ENCODE data around the gene ZNF44. TPM values are rescaled to one million over a fixed set of nuclear protein-coding genes. Genes with fewer than 3 reads are reported as not detected.

The ZNF44 gene
- total and polyA plus RNA-seq, 2 of the 13 experiments (the other 11 are each of a cell fraction or from before 2014, with no cell fraction given): 6.9 to 15.7 TPM

DNA sequence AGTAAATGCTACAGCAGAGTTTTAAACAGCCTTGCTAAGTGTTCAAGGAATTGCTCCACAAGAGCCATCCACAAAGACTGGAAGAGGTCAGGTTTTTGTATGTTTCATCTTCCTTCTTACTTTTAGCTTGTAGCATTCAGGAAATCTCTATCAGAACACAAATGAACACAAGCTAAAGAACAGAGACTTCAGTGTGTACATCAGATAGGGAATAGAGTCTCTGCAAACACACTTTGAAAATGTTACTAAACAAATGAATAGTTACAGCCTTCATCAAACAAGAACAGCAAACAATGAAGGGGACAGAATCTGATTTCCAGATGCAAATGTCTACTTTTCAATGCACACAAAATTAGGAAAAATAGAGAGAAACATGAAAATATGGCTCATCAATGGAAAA, 31.0 kb upstream of the ZNF44 start (continued):
- TF ChIP-seq, protein P1, sequence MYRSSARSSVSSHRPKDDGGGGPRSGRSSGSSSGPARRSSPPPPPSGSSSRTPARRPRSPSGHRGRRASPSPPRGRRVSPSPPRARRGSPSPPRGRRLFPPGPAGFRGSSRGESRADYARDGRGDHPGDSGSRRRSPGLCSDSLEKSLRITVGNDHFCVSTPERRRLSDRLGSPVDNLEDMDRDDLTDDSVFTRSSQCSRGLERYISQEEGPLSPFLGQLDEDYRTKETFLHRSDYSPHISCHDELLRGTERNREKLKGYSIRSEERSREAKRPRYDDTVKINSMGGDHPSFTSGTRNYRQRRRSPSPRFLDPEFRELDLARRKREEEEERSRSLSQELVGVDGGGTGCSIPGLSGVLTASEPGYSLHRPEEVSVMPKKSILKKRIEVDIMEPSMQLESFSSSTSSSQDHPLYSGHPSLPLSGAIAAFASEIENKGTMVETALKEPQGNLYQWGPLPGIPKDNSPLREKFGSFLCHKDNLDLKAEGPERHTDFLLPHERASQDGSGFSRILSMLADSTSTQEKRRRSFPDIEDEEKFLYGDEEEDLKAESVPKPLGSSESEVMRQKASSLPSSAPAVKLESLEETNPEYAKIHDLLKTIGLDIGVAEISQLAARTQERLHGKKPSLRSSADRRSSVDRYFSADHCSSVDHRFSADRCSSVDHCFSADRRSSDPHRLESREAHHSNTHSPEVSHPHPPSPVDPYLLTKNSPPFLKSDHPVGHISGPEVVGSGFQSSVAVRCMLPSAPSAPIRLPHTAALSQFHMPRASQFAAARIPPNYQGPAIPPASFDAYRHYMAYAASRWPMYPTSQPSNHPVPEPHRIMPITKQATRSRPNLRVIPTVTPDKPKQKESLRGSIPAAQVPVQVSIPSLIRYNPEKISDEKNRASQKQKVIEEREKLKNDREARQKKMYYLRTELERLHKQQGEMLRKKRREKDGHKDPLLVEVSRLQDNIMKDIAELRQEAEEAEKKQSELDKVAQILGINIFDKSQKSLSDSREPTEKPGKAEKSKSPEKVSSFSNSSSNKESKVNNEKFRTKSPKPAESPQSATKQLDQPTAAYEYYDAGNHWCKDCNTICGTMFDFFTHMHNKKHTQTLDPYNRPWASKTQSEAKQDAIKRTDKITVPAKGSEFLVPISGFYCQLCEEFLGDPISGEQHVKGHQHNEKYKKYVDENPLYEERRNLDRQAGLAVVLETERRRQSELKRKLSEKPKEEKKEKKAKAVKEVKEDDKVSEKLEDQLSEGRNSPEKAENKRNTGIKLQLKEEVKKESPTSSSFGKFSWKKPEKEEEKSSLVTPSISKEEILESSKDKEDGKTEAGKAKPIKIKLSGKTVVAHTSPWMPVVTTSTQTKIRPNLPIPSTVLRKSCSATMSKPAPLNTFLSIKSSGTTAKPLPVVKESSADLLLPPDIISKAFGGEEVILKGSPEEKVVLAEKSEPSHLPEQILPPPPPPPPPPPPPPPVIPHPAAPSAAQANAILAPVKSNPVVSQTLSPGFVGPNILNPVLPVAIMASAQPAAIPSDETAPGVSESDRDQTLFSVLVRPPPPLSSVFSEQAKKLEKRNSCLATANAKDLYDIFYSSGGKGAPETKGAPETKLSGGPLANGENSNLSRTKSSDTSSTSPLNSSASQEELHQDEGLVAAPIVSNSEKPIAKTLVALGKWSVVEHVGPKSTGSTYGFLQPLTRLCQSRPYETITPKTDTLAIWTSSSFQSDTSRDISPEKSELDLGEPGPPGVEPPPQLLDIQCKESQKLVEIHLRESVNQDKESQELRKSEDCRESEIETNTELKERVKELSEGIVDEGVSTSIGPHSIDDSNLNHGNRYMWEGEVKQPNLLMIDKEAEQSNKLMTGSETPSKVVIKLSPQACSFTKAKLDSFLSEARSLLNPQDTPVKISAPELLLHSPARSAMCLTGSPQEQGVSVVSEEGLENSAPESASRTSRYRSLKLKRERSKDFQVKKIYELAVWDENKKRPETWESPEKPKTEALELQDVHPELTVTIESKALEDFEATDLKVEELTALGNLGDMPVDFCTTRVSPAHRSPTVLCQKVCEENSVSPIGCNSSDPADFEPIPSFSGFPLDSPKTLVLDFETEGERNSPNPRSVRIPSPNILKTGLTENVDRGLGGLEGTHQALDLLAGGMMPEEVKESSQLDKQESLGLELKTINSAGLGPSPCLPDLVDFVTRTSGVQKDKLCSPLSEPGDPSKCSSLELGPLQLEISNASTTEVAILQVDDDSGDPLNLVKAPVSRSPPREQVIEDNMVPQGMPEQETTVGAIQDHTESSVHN (CRISPR knock-in tag; IDR thresholded peaks at IDR 0.05): no peak
- peak; percentile 54; the same call in 1 of the 2 replicates for TF ChIP-seq NR2F2 (IDR thresholded peaks at IDR 0.05; ENCODE audit: borderline replicate concordance, low read depth)
- TF ChIP-seq DPF2 (CRISPR knock-in tag; IDR thresholded peaks at IDR 0.05; ENCODE audit: borderline replicate concordance, low read depth): peak; percentile 66; the same call in 1 of the 2 replicates
- TF ChIP-seq, protein P2, sequence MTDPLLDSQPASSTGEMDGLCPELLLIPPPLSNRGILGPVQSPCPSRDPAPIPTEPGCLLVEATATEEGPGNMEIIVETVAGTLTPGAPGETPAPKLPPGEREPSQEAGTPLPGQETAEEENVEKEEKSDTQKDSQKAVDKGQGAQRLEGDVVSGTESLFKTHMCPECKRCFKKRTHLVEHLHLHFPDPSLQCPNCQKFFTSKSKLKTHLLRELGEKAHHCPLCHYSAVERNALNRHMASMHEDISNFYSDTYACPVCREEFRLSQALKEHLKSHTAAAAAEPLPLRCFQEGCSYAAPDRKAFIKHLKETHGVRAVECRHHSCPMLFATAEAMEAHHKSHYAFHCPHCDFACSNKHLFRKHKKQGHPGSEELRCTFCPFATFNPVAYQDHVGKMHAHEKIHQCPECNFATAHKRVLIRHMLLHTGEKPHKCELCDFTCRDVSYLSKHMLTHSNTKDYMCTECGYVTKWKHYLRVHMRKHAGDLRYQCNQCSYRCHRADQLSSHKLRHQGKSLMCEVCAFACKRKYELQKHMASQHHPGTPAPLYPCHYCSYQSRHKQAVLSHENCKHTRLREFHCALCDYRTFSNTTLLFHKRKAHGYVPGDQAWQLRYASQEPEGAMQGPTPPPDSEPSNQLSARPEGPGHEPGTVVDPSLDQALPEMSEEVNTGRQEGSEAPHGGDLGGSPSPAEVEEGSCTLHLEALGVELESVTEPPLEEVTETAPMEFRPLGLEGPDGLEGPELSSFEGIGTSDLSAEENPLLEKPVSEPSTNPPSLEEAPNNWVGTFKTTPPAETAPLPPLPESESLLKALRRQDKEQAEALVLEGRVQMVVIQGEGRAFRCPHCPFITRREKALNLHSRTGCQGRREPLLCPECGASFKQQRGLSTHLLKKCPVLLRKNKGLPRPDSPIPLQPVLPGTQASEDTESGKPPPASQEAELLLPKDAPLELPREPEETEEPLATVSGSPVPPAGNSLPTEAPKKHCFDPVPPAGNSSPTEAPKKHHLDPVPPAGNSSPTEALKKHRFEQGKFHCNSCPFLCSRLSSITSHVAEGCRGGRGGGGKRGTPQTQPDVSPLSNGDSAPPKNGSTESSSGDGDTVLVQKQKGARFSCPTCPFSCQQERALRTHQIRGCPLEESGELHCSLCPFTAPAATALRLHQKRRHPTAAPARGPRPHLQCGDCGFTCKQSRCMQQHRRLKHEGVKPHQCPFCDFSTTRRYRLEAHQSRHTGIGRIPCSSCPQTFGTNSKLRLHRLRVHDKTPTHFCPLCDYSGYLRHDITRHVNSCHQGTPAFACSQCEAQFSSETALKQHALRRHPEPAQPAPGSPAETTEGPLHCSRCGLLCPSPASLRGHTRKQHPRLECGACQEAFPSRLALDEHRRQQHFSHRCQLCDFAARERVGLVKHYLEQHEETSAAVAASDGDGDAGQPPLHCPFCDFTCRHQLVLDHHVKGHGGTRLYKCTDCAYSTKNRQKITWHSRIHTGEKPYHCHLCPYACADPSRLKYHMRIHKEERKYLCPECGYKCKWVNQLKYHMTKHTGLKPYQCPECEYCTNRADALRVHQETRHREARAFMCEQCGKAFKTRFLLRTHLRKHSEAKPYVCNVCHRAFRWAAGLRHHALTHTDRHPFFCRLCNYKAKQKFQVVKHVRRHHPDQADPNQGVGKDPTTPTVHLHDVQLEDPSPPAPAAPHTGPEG (CRISPR knock-in tag; IDR thresholded peaks at IDR 0.05): no peak

All from HepG2 (cell line).